Measurements from ENCODE around the gene KCND3.

DNA sequence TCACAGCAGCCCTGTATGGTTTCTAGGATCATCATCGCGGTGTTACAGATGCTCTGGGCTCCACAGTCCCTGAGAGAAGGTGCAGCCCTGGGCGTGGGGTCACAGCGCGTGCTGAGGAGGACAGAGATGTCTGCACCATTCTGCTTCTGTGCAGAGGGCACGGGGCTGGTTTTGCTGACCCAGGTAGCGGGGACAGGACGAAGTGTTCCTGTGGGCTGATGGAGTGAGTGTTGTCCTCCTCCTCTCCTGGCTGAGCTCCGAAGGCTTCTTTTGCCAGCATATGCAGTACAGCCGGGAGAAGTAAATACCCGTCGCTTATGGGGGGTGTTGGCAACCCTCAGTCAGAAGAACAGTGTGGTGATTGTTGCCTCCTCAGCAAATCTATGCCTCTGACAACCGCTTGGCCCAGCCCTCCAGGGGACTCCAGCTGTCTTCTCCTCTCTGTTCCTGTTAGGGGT, 132.2 kb downstream of the KCND3 start:
- TF ChIP-seq, protein P1, sequence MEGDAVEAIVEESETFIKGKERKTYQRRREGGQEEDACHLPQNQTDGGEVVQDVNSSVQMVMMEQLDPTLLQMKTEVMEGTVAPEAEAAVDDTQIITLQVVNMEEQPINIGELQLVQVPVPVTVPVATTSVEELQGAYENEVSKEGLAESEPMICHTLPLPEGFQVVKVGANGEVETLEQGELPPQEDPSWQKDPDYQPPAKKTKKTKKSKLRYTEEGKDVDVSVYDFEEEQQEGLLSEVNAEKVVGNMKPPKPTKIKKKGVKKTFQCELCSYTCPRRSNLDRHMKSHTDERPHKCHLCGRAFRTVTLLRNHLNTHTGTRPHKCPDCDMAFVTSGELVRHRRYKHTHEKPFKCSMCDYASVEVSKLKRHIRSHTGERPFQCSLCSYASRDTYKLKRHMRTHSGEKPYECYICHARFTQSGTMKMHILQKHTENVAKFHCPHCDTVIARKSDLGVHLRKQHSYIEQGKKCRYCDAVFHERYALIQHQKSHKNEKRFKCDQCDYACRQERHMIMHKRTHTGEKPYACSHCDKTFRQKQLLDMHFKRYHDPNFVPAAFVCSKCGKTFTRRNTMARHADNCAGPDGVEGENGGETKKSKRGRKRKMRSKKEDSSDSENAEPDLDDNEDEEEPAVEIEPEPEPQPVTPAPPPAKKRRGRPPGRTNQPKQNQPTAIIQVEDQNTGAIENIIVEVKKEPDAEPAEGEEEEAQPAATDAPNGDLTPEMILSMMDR (IDR thresholded peaks at IDR 0.05; ENCODE audit: insufficient read depth, low read depth, low read length): no peak
- TF ChIP-seq EZH2 (IDR thresholded peaks at IDR 0.05; ENCODE audit: insufficient read depth, low read length): no peak

Measured in astrocyte (in vitro differentiated cells and primary cell).